K562 (cell line): Measurements from ENCODE around the gene CD101. TPM values are rescaled to one million over a fixed set of nuclear protein-coding genes. Genes with fewer than 3 reads are reported as not detected.

Experiments
- ATAC-seq: fragments of 200-7000 bp; cut with Tn5 transposase; 3 replicates; pipeline ENCODE4 v1.9.1; 2020; ENCODE audit warnings: moderate library complexity
- BruUV-seq: library from RNA; stranded (reverse); fragments of 400-500 nt; replicated peaks from 2 replicates; lab custom pipeline; 2021; lab: Mats Ljungman, UMichigan
- CTCF ChIA-PET: fragments of 300-600 bp; formaldehyde crosslinking; extraction: SDS; loops from one replicate; lab custom pipeline; 2021; ENCODE audit warnings: low intra/inter-chr PET ratio; lab: Yijun Ruan, JAX
- POLR2A ChIA-PET: fragments of 300-600, 350-650 bp; sonication (Branson Sonifier 250); formaldehyde crosslinking; extraction: SDS; loops from one replicate; lab custom pipeline; 2021; ENCODE audit warnings: antibody characterized with exemption, inconsistent platforms; lab: Yijun Ruan, JAX
- DNase-seq, 4 experiments: peaks; one replicate each; pipeline versions ENCODE4 v3.0.0 to v3.0.0-alpha.2; 2011 to 2018; ENCODE audit warnings: low spot score in 3 of 4, mixed read lengths in 3 of 4; ENCODE audit errors: extremely low read depth in 1 of 4
- FAIRE-seq: peaks from 2 replicates; lab custom pipeline; 2011; peaks lifted over from hg19 to GRCh38; lab: Jason Lieb, UNC
- H2AFZ ChIP-seq: 2 replicates; pipeline ENCODE4 v1.6.0; 2011; ENCODE audit warnings: low read depth, low read length, control low read depth, inconsistent platforms
- H3K27ac ChIP-seq: fragments of 200-600 bp; 3 replicates; pipeline ENCODE4 v1.8.0; 2011; ENCODE audit warnings: low read depth, mild to moderate bottlenecking, control low read depth, inconsistent platforms, low read length, moderate library complexity, mixed read lengths; ENCODE audit errors: extremely low read depth
- H3K27me3 ChIP-seq, 2 experiments: fragments of 300-600 bp in 1 of 2; 2 replicates in 1 of 2; 3 replicates in 1 of 2; pipeline versions ENCODE4 v1.6.0 to v1.8.0; 2011; ENCODE audit warnings: inconsistent platforms in 2 of 2, low read length in 2 of 2, mild to moderate bottlenecking in 1 of 2, mixed read lengths in 1 of 2, moderate library complexity in 1 of 2; ENCODE audit not compliant: control insufficient read depth in 2 of 2, insufficient read depth in 2 of 2
- H3K36me3 ChIP-seq: fragments of 300-600 bp; 3 replicates; pipeline ENCODE4 v1.8.0; 2011; ENCODE audit warnings: mild to moderate bottlenecking, low read length, inconsistent platforms; ENCODE audit not compliant: control insufficient read depth, insufficient read depth
- H3K4me1 ChIP-seq, 2 experiments: fragments of 200-600 bp in 1 of 2; replicated peaks in 1 of 2; 2 replicates in 1 of 2; 3 replicates in 1 of 2; pipeline versions ENCODE4 v1.5.1 to v1.8.0; 2011; ENCODE audit warnings: inconsistent platforms in 2 of 2, low read length in 2 of 2, mild to moderate bottlenecking in 1 of 2, mixed read lengths in 1 of 2, moderate library complexity in 1 of 2; ENCODE audit not compliant: control insufficient read depth in 2 of 2, insufficient read depth in 2 of 2
- H3K4me2 ChIP-seq: 2 replicates; pipeline ENCODE4 v1.6.1; 2011; ENCODE audit warnings: low read length, control low read depth, inconsistent platforms, mixed read lengths; ENCODE audit not compliant: insufficient read depth
- H3K4me3 ChIP-seq: fragments of 200-600 bp; sonication (generic), shearing (Covaris generic); 2 replicates; pipeline ENCODE4 v1.5.1; 2016; ENCODE audit warnings: control low read depth, inconsistent platforms
- H3K79me2 ChIP-seq: fragments of 200-600 bp; 3 replicates; pipeline ENCODE4 v1.8.0; 2011; ENCODE audit warnings: low read length, inconsistent platforms; ENCODE audit not compliant: control insufficient read depth, insufficient read depth
- H3K9ac ChIP-seq, 2 experiments: 2 replicates each; pipeline versions ENCODE4 v1.6.0 to v1.6.1; 2011; ENCODE audit warnings: low read depth in 2 of 2, low read length in 2 of 2, control low read depth in 1 of 2, inconsistent platforms in 1 of 2, mild to moderate bottlenecking in 1 of 2, mixed read lengths in 1 of 2; ENCODE audit not compliant: insufficient read depth in 1 of 2
- H3K9me1 ChIP-seq: one replicate; pipeline ENCODE4 v1.6.0; 2011; ENCODE audit warnings: inconsistent platforms, mild to moderate bottlenecking, low read length, moderate library complexity; ENCODE audit not compliant: control insufficient read depth, insufficient read depth
- H3K9me3 ChIP-seq: replicated peaks from 2 replicates; pipeline ENCODE4 v1.5.1; 2011; ENCODE audit warnings: low read depth, low read length, inconsistent platforms; ENCODE audit not compliant: control insufficient read depth, insufficient read depth
- H4K20me1 ChIP-seq: replicated peaks from 2 replicates; pipeline ENCODE4 v1.6.1; 2011; ENCODE audit warnings: low read length, inconsistent platforms, mixed read lengths; ENCODE audit not compliant: control insufficient read depth, insufficient read depth
- ARID1B ChIP-seq: fragments of 450-650 bp; IDR thresholded peaks from 2 replicates; pipeline ENCODE4 v1.6.1; 2016; ENCODE audit warnings: antibody characterized with exemption, mild to moderate bottlenecking, inconsistent platforms
- ATF6 ChIP-seq: sonication (generic); formaldehyde crosslinking; IDR thresholded peaks from 2 replicates; pipeline ENCODE4 v1.4.0; 2020; ENCODE audit warnings: mild to moderate bottlenecking, missing genetic modification reagents
- BRD9 ChIP-seq: fragments of 450-650 bp; IDR thresholded peaks from 2 replicates; pipeline ENCODE4 v1.6.1; 2018; ENCODE audit warnings: low read depth; ENCODE audit not compliant: partially characterized antibody
- CBFB ChIP-seq: sonication (generic); formaldehyde crosslinking; IDR thresholded peaks from 2 replicates; pipeline ENCODE4 v1.4.0; 2020; ENCODE audit warnings: mild to moderate bottlenecking, missing genetic modification reagents
- CREM ChIP-seq: IDR thresholded peaks from 2 replicates; pipeline ENCODE4 v1.6.1; 2014; ENCODE audit warnings: antibody characterized with exemption, low read depth
- DPF2 ChIP-seq: fragments of 450-650 bp; IDR thresholded peaks from 2 replicates; pipeline ENCODE4 v1.6.1; 2016
- ELF2 ChIP-seq: fragments of 250-450 bp; sonication (Bioruptor Pico); IDR thresholded peaks from 2 replicates; pipeline ENCODE4 v1.5.0; 2021; ENCODE audit warnings: mild to moderate bottlenecking
- FOSL1 ChIP-seq: fragments of 200-800 bp; sonication (Bioruptor generic); conservative IDR thresholded peaks from 2 replicates; pipeline ENCODE4 v1.6.1; 2016; ENCODE audit warnings: missing genetic modification characterization, missing compliant biosample characterization
- MAFF ChIP-seq: IDR thresholded peaks from 2 replicates; pipeline ENCODE4 v1.6.1; 2012; ENCODE audit warnings: low read length, improper control_type of control experiment
- MITF ChIP-seq: IDR thresholded peaks from 2 replicates; pipeline ENCODE4 v1.6.1; 2014; ENCODE audit warnings: antibody characterized with exemption
- NR4A1 ChIP-seq, 2 experiments: fragments of 250-450 bp in 1 of 2; fragments of 450-650 bp in 1 of 2; sonication (Bioruptor Pico) in 1 of 2; IDR thresholded peaks; 2 replicates each; pipeline versions ENCODE4 v1.4.0 to v1.6.1; 2016 to 2020; ENCODE audit warnings: mild to moderate bottlenecking in 2 of 2, missing compliant biosample characterization in 1 of 2, missing genetic modification characterization in 1 of 2, moderate library complexity in 1 of 2
- PREB ChIP-seq: sonication (generic); formaldehyde crosslinking; IDR thresholded peaks from 2 replicates; pipeline ENCODE4 v1.8.1; 2023; ENCODE audit warnings: mild to moderate bottlenecking, missing genetic modification reagents
- SMARCE1 ChIP-seq: fragments of 450-650 bp; IDR thresholded peaks from 2 replicates; pipeline ENCODE4 v1.7.1; 2016; ENCODE audit warnings: mild to moderate bottlenecking
- XRCC5 ChIP-seq: fragments of 200-400 bp; formaldehyde crosslinking; IDR thresholded peaks from 2 replicates; pipeline ENCODE4 v1.6.1; 2017; ENCODE audit warnings: low read depth, mild to moderate bottlenecking, low read length
- ZKSCAN1 ChIP-seq: fragments of 150-350 bp; IDR thresholded peaks from 2 replicates; pipeline ENCODE4 v1.6.1; 2016; ENCODE audit warnings: low read depth, low read length
- ZNF76 ChIP-seq: fragments of 250-450 bp; sonication (Bioruptor Pico); IDR thresholded peaks from 2 replicates; pipeline ENCODE4 v1.4.0; 2020; ENCODE audit warnings: mild to moderate bottlenecking, moderate library complexity, borderline replicate concordance
- WGBS: fragments of 100-300 bp; shearing (Covaris generic); methylation state at CpG from one replicate; pipeline ENCODE4 v1.1.6; 2016; ENCODE audit warnings: low coverage, mixed read lengths; ENCODE audit not compliant: insufficient coverage; ENCODE audit errors: missing lambda C conversion rate; 5-methylcytosine and 5-hydroxymethylcytosine counted together
- in situ Hi-C: fragments of 300-500 bp; cut with MboI; formaldehyde crosslinking; loops from 4 replicates; pipeline ENCODE4 v1.15.0; 2018; ENCODE audit warnings: inconsistent platforms, mixed read lengths
- intact Hi-C: fragments of 100-400 bp; cut with micrococcal nuclease; formaldehyde crosslinking; loops from 2 replicates; pipeline ENCODE4 v1.14.2; 2022
- polyA plus RNA-seq, 8 experiments: library from polyadenylated mRNA; depleted of rRNA in 4 of 8; stranded (reverse) in 5 of 8; unstranded in 3 of 8; fragments of >200 nt; fragmentation: Nextera tagmentation in 2 of 8; fragmentation: Illumina TruSeq in 1 of 8; extraction: Ambion mirVana in 2 of 8; extraction: Trizol in 1 of 8; gene quantifications; 2 replicates each; pipeline versions ENCODE4 v1.2.1 to v1.2.3, GENCODE V29; 2011 to 2014; ENCODE audit warnings: inconsistent platforms in 1 of 8, missing spikeins in 1 of 8
- total RNA-seq, 7 experiments: library from RNA; depleted of rRNA in 6 of 7; stranded (reverse); fragments of >200 nt in 6 of 7; fragmentation: Illumina TruSeq in 2 of 7; extraction: Trizol in 2 of 7; gene quantifications; 2 replicates each; pipeline versions ENCODE4 v1.2.1 to v1.2.3, GENCODE V29; 2011 to 2021; ENCODE audit warnings: low replicate concordance in 1 of 7

CD101 gene
- total and polyA plus RNA-seq, 9 of the 15 experiments (the other 6 are each of a cell fraction or from before 2014, with no cell fraction given) = 0.04 to 1.1 (median 0.20) TPM

- TF ChIP-seq BRD9 (peak; percentile 74), CBFB (peak; percentile 86), ZKSCAN1 (peak; percentile 82; the same call in 1 of the 2 replicates)
Observed at GRCh38 chr1:117060441-117061317, 59.1 kb downstream of the CD101 start (continued).

GRCh38 chr1:117061986-117062415 is 60.4 kb downstream of the CD101 start:
- in situ Hi-C loops (no loop called here), intact Hi-C loops (loop anchor here (2.0 to 10.0 kb wide), 2 partner anchors 235 to 833 kb away; no protein-coding TSS in a partner anchor)
- H3K27me3 ChIP-seq = no peaks in the 10 kb centered on the region
- H3K9me1 ChIP-seq = no peaks in the 10 kb centered on the region
- no peak overlapping the region for H3K4me2 ChIP-seq
- no peaks in the 10 kb centered on the region for H4K20me1 ChIP-seq
- POLR2A ChIA-PET = interaction anchor here (1.2 to 1.4 kb wide), 2 partner anchors 10 to 13 kb away, joined by 3 to 6 read pairs; no protein-coding TSS in a partner anchor
- no peaks in the 10 kb centered on the region for H3K9me3 ChIP-seq
- FAIRE-seq = no peak
- DNase-seq = peak in 2 of 4 experiments; percentile 39 to 50
- no TSS peak for BruUV-seq
- no peak overlapping the region for H3K9ac ChIP-seq
- no peak overlapping the region for H3K4me3 ChIP-seq
- H3K27ac ChIP-seq = peak overlapping the region; percentile 12; the same call in 2 of the 3 replicates
- no peak for ATAC-seq
- peaks cover 50% of the 10 kb centered on the region for H3K36me3 ChIP-seq
- H3K79me2 ChIP-seq = peaks cover 30% of the 10 kb centered on the region
- CTCF ChIA-PET = no interaction called here
- peaks cover 10 to 14% of the 10 kb centered on the region in 2 experiments for H3K4me1 ChIP-seq
- 4% methylated on average over 2 of the region's 2 CpGs for WGBS
- no peak overlapping the region for H2AFZ ChIP-seq
- TF ChIP-seq MITF (no peak), ELF2 (CRISPR knock-in tag) (no peak), MAFF (no peak), NR4A1 (CRISPR knock-in tag; IDR thresholded peaks at IDR 0.05) (no peak), NR4A1 (tag; IDR thresholded peaks at IDR 0.05) (no peak), CREM (peak; percentile 46; the same call in 1 of the 2 replicates), ARID1B (peak; percentile 48; the same call in 1 of the 2 replicates), PREB (no peak), ATF6 (CRISPR knock-in tag) (no peak), FOSL1 (peak; percentile 80), DPF2 (peak; percentile 58; the same call in 1 of the 2 replicates), ZNF76 (CRISPR knock-in tag) (no peak), XRCC5 (no peak), SMARCE1 (peak; percentile 32; the same call in 1 of the 2 replicates)
